Activated T-helper 1 cell treated with anti-CD3 and anti-CD28 coated beads, Interleukin-2, amount 50 U/mL, for 16 hours (primary cell): ENCODE results near the gene BRF1.

Experiments used
- DNase-seq, 2 donors: peaks; one replicate each; pipeline ENCODE4 v3.0.0-alpha.2; 2020; ENCODE audit warnings: low read depth in 1 of 2, low spot score in 1 of 2

Gene BRF1

GRCh38 chr14:105197211-105197641 is 103.6 kb downstream of the BRF1 start:
- no peak for DNase-seq

GRCh38 chr14:105196265-105196960 is 104.4 kb downstream of the BRF1 start:
- DNase-seq, result no peak

GRCh38 chr14:105195522-105196264 is 105.1 kb downstream of the BRF1 start:
- DNase-seq, result no peak

GRCh38 chr14:105195051-105195450 is 105.8 kb downstream of the BRF1 start:
- DNase-seq, result no peak

- DNase-seq, result no peak
Measured at GRCh38 chr14:105193916-105194782, 106.7 kb downstream of the BRF1 start.

GRCh38 chr14:105192866-105193731 is 107.7 kb downstream of the BRF1 start:
- no peak for DNase-seq

GRCh38 chr14:105187935-105188524 is 112.8 kb downstream of the BRF1 start:
- no peak for DNase-seq

- no peak for DNase-seq
Measured at GRCh38 chr14:105187116-105187515, 113.7 kb downstream of the BRF1 start.

- no peak for DNase-seq
Measured at GRCh38 chr14:105185973-105186372, 114.8 kb downstream of the BRF1 start.

GRCh38 chr14:105185001-105185400 is 115.8 kb downstream of the BRF1 start:
- no peak for DNase-seq

- no peak for DNase-seq
Measured at GRCh38 chr14:105184461-105184860, 116.3 kb downstream of the BRF1 start.

GRCh38 chr14:105182296-105183020 is 118.3 kb downstream of the BRF1 start:
- DNase-seq, result no peak

GRCh38 chr14:105181549-105182295 is 119.1 kb downstream of the BRF1 start:
- no peak for DNase-seq

- DNase-seq, result peak; percentile 82 to 83
Measured at GRCh38 chr14:105180592-105181548, 119.9 kb downstream of the BRF1 start, which contains the start of gene NUDT14. Gene NUDT14, minus strand, starts transcription at chr14:105181312. Its CDS starts 103 bp downstream, at chr14:105181209.

- DNase-seq, result no peak
Measured at GRCh38 chr14:105179191-105179590, 121.6 kb downstream of the BRF1 start.

- no peak for DNase-seq
Measured at GRCh38 chr14:105178868-105179140, 122.0 kb downstream of the BRF1 start.

- no peak for DNase-seq
Measured at GRCh38 chr14:105178069-105178867, 122.5 kb downstream of the BRF1 start.
